HUDEP-2 (cell line): ENCODE measurements around the gene ZNF709.
"Not testable (repeated sequence)": the region's sequence is repeated elsewhere in the genome, so short reads cannot be mapped to it uniquely, and the experiment has no call there.

Experiments used
- DNase-seq, 76 experiments: peaks; one replicate each; lab custom pipeline; 2025; ENCODE audit not compliant: unreplicated experiment in 76 of 76; lab: John Stamatoyannopoulos, UW

The ZNF709 gene

GRCh38 chr19:12484371-12485051, at the start of gene ZNF709:
Gene ZNF709, minus strand, starts transcription at chr19:12484816. Its CDS starts 159 bp downstream, at chr19:12484657.
- peak in 1 of 76 experiments; percentile 7 for DNase-seq

DNA sequence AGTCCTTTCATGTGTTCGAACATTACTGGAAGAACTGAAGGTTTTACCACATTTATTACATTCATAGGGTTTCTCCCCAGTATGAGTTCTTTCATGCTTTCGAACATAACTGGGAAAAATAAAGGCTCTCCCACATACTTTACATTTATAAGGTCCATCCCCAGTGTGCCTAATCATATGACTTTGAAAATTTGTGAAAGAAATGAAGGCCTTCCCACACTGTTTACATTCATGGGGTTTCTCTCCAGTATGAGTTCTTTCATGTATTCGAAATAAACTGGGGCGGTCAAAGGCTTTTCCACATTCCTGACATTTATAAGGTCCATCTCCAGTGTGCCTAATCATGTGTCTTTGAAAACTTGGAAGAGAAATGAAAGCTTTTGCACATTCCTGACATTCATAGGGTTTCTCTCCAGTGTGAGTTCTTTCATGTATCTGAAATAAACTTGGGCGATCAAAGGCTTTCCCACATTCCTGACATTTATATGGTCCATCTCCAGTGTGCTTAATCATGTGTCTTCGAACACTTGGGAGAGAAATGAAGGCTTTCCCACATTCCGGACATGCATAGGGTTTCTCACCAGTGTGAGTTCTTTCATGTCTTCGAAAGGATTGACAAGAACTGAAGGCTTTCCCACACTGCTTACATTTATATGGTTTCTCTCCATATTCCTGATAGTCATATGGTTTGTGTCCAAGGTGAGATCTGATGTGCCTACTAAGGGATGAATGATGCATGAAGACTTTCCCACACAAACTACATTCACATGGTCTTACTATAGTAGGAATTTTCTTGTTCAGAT, 42.6 kb upstream of the ZNF709 start:
- peak in 2 of 76 experiments; percentile 2 to 13 for DNase-seq

- no peak for DNase-seq
Measured at GRCh38 chr19:12526542-12526941, 41.9 kb upstream of the ZNF709 start.

- DNase-seq, result peak in 3 of 76 experiments; percentile 4 to 15 (median 8)
Measured at GRCh38 chr19:12521996-12522395, 37.4 kb upstream of the ZNF709 start.

GRCh38 chr19:12513531-12514061, 29.0 kb upstream of the ZNF709 start:
- no peak for DNase-seq

- no peak for DNase-seq
Measured at GRCh38 chr19:12497032-12497431, 12.4 kb upstream of the ZNF709 start.

GRCh38 chr19:12496480-12496879, 11.9 kb upstream of the ZNF709 start:
- no peak for DNase-seq

DNA sequence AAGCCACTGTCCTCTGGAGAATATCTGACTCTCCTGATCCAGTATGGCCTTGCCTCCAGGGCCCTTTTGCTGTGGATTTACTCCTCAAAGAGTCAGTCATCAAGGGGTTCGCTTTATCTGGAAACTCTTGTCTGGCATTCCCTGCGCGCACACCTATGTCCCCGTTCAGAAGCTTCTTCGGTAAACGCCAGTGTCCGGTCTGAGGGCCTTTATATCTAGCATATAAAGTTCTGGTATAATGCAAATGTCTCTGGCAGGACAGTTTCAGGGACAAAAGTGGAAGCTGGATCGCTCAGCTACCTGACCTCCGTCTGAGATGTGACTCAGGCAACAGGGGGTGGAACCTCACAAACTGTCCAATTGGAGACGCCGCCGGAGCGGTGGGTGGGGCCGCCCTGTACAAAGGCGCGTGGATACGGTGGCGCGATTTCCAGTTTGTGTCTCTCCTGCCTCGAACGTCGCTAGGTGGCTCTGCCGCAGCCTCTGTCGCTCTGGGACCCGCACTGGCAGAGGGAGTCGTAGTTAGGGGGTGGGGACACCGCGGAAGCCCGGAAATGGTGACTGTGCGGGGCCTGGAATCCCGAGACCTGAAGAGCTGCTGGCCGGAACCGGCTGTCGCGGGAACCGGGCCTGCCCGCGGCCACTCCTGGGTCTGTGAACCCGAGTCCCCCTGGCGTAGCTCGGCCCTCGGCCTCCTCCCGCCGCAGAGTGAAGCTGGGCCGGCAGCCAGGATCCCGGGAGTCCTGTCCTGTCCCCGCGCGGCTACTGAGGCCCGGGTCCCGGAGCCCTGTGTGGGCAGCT, 10.6 kb upstream of the ZNF709 start:
- DNase-seq, result peak in 20 of 76 experiments; percentile 4 to 35 (median 20)

DNA sequence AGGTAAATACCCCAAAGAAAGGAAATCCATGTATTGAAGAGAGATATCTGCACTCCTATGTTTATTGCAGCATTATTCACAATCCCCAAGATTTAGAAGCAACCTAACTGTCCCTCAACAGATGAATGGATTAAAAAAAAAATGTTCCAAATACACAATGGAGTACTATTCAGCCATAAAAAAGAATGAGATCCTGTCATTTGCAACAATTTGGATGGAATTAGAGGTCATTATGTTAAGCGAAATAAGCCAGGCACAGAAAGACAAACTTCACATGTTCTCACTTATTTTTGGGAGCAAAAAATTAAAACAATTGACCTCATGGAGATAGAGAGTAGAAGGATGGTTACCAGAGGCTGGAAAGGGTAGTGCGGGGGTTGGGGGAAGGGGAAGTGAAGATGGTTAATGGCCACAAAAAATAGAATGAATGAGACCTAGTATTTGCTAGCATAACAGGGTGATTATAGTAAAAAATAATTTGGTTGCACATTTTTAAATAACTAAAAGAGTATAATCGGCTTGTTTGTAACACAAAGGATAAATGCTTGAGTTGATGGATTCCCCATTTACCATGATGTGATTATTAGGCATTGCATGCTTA, 9.7 kb upstream of the ZNF709 start:
- no peak for DNase-seq

- DNase-seq, result not testable (repeated sequence)
Measured at GRCh38 chr19:12486265-12486783, 1.7 kb upstream of the ZNF709 start.

DNA sequence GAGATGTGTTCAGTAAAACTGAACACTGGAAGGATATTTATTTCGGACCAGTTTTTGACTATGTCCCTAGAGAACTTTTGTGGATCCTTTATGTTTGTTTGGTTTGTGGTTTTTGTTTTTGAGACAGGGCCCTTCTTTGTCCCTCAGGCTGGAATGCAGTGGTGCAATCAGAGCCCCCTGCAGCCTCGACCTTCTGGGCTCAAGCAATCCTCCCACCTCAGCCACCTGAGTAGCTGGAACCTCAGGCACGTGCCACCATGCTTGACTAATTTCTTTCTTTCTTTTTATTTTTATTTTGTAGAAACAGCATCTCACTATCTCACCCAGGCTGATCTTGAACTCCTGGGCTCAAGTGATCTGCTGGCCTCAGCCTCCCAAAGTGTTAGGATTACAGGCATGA, 955 bp upstream of the ZNF709 start:
- no peak for DNase-seq

GRCh38 chr19:12485052-12485416, 418 bp upstream of the ZNF709 start:
- DNase-seq, result no peak

GRCh38 chr19:12484011-12484370, 625 bp downstream of the ZNF709 start:
- DNase-seq, result no peak

- no peak for DNase-seq
Measured at GRCh38 chr19:12482509-12482886, 2.1 kb downstream of the ZNF709 start.

DNA sequence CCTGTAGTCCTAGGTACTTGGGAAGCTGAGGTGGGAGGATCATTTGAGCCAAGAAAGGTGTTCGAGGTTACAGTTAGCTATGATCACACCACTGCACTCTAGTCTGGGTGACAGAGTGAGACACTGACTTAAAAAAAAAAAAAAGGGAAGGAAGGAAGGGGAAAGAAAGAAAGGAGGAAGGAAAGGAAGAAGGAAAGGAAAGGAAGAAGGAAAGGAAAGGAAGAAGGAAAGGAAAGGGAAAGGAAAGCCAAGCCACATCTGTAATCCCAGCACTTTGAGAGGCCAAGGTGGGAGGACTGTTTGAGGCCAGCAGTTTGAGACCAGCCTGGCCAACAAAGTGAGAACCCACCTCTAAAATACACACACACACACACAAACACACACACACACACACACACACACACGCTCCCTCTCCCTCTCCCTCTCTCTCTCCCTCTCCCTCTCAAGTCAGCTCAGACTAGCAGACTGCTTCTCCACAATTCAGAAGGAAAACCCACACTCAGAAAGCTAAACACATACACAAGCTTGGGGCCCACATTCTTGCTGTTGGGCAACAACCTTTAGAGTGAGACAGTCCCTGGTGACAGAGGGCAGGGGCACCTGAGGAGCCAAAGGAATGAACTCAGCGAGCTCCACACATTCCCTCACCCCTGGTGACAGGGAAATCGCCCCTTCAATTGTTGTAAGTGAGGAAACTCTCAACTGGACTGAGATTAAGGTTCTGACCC, 2.7 kb downstream of the ZNF709 start:
- no peak for DNase-seq

GRCh38 chr19:12478234-12478941, 6.2 kb downstream of the ZNF709 start:
- DNase-seq, result no peak

DNA sequence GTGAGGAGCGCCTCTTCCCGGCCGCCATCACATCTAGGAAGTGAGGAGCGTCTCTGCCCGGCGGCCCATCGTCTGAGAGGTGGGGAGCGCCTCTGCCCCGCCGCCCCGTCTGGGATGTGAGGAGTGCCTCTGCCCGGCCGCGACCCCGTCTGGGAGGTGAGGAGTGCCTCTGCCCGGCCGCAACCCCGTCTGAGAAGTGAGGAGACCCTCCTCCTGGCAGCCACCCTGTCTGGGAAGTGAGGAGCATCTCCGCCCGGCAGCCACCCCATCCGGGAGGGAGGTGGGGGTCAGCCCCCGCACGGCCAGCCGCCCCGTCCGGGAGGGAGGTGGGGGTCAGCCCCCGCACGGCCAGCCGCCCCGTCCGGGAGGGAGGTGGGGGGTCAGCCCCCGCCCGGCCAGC, 17.0 kb downstream of the ZNF709 start:
- DNase-seq, result not testable (repeated sequence)

GRCh38 chr19:12465211-12465610, 19.4 kb downstream of the ZNF709 start:
- DNase-seq, result no peak

DNA sequence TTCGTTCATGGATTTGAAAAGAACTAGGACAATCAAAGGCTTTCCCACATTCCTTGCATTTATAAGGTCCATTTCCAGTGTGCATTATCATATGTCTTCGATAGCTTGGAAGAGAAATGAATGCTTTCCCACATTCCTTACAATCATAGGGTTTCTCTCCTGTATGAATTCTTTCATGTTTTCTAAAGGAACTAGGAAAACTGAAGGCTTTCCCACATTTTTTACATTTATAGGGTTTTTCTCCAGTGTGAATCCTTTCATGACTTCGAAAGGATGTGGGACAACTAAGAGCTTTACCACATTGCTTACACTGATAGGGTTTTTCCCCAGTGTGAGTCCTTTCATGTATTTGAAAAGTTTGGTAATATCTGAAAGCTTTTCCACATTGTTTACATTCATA, 19.8 kb downstream of the ZNF709 start:
- no peak for DNase-seq
